Measurements from ENCODE around the gene CSRNP2. TPM values are rescaled to one million over a fixed set of nuclear protein-coding genes. Genes with fewer than 3 reads are reported as not detected.
A peak's percentile ranks its signal among the peaks of the same experiment; 100 is the strongest.

Gene CSRNP2
- total and polyA plus RNA-seq, 2 donors: 15.7 to 22.6 TPM

DNA sequence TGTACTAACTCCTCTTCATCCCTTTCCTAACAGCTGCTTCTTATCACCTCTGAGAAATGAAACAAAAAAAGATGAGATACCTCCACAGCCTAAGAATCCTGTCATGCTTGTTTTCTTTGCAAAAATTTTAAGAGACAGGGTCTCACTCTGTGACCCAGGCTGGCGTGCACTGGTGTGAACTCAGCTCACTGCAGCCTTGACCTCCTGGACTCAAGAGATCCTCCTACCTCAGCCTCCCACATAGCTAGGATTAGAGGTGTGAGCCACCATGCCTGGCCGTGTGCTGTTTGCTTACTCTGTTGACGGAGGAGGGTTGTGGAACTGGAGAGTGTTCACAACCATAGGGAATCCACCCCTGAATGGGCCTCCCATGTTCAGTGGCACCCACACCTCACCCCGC, 16.2 kb downstream of the CSRNP2 start:
- no peaks in the 10 kb centered on the region for H3K4me1 ChIP-seq (ENCODE audit: insufficient read depth)
- WGBS: 85% methylated on average over 4 of the region's 4 CpGs
- H3K27ac ChIP-seq (ENCODE audit: low read depth): no peak overlapping the region
- DNase-seq (ENCODE audit: extremely low spot score): no peak
- no peak overlapping the region for H3K4me3 ChIP-seq (ENCODE audit: low read depth, low read length)
- no peaks in the 10 kb centered on the region for H3K36me3 ChIP-seq (ENCODE audit: insufficient read depth)

DNA sequence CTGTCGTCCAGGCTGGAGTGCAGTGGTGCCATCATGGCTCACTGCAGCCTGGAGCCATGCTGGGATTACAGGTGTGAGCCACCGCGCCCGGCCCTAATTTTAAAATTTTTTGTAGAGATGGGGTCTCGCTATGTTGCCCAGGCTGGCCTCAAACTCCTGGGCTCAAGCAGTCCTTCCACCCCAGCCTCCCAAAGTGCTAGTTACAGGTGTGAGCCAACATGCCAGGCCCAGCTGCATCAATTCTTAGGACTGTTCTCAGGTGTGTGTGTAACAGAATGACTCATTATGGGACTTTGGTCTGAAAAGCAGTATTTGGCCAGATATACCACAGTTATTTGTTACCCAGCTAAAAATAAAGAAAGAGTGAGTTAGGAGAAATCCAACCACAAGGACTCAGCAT, 17.9 kb downstream of the CSRNP2 start:
- no peak for DNase-seq (ENCODE audit: extremely low spot score)
- H3K27ac ChIP-seq (ENCODE audit: low read depth): no peak overlapping the region
- WGBS: 97% methylated on average over 5 of the region's 5 CpGs
- H3K36me3 ChIP-seq (ENCODE audit: insufficient read depth): no peaks in the 10 kb centered on the region
- no peak overlapping the region for H3K4me3 ChIP-seq (ENCODE audit: low read depth, low read length)
- H3K4me1 ChIP-seq (ENCODE audit: insufficient read depth): no peaks in the 10 kb centered on the region

DNA sequence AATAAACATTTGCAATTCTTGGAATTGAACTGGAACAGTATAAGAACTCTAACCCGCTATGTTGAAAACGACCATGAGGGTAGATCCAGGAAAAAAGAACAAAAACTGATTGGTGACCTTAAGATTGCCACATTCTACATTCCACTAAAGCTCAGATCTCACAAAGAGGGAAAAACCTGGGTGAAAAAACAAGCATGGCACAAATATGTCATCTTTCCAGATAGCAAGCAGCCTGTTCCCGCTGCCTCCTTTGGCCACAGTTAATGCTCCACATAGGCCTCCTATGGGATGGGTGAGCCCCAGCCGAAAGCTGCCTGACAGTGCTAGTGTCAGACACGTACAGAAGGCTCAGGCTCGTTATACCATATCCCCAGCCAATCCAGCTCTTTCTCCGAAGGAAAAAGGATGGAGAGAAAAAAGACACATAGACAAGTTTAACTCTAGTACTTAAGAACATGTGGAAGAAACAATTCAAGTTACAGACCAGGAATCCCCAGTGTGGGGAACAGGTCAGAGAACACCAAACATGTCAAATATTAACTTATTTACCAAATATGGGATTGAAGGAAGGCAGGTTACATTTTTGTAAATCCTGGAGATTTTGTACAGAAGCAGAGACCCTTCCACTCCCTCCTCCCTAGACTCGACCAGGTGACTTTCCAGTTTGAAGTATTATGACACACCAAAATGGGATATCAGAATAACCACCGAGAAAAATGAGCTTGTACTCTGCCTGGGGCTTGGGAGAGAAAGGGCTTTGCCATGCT, 20.6 kb downstream of the CSRNP2 start:
- WGBS: 76% methylated on average over 9 of the region's 9 CpGs
- Histone ChIP-seq H3K27ac (ENCODE audit: low read depth) (no peak overlapping the region), H3K4me3 (ENCODE audit: low read depth, low read length) (no peak overlapping the region), H3K4me1 (ENCODE audit: insufficient read depth) (no peaks in the 10 kb centered on the region), H3K36me3 (ENCODE audit: insufficient read depth) (peaks cover 2% of the 10 kb centered on the region)
- DNase-seq (ENCODE audit: extremely low spot score): no peak

DNA sequence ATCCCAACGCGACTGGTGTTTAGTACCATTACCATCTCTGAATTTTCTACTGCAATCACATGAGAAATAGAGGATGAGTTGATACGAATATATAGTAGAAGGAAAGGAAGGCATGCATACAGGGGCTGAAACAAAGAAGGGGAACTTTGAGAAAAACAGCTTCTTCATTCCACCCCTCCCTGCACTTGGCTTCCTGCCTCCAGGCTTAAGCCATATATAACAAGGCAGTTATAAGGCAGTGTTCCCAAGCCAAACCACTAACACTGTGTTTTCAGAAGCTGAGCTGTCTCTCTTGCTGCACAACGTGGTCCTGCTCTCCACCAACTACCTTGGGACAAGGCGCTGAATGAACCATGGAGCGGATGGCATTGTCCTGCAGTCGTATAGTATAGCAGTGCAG, 24.3 kb downstream of the CSRNP2 start:
- no peak for DNase-seq (ENCODE audit: extremely low spot score)
- Histone ChIP-seq H3K36me3 (ENCODE audit: insufficient read depth) (peaks cover 2% of the 10 kb centered on the region), H3K4me3 (ENCODE audit: low read depth, low read length) (no peak overlapping the region), H3K4me1 (ENCODE audit: insufficient read depth) (no peaks in the 10 kb centered on the region), H3K27ac (ENCODE audit: low read depth) (no peak overlapping the region)
- 79% methylated on average over 7 of the region's 7 CpGs for WGBS

DNA sequence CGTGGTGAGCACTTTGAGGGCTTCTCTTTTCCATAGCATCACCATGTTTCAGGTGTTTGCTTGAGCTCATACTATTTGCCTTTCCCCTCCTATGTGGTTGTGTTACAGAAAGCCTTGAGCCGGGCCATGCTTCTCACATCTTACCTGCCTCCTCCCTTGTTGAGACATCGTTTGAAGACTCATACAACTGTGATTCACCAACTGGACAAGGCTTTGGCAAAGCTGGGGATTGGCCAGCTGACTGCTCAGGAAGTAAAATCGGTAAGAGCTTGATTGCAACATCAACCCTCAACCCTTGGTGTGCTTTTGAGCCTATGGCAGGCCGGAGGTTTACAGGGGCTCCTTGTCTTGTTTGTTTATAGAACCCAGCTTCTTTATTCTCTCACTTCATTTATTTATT, 27.2 kb downstream of the CSRNP2 start:
- 82% methylated on average over 5 of the region's 5 CpGs for WGBS
- H3K4me1 ChIP-seq (ENCODE audit: insufficient read depth): no peaks in the 10 kb centered on the region
- no peak overlapping the region for H3K4me3 ChIP-seq (ENCODE audit: low read depth, low read length)
- DNase-seq (ENCODE audit: extremely low spot score): no peak
- H3K36me3 ChIP-seq (ENCODE audit: insufficient read depth): peaks cover 2% of the 10 kb centered on the region
- no peak overlapping the region for H3K27ac ChIP-seq (ENCODE audit: low read depth)

DNA sequence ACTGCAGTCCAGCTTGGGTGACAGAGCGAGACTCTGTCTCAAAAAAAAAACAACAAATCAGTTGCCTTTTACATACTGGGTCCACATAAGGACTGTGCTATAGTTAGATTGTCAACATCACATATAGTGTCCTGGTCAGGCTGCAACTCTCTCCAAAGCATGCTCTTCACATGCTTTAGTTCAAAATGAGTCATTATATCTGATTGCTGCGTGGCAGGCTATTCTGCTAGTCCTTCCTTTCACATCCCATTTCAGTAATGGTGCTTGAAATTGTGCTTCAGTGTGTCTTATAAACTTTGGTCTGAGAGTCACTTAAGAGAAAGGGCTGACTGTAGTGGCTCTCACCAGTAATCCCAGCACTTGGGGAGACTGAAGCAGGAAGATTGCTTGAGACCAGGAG, 28.3 kb downstream of the CSRNP2 start:
- DNase-seq (ENCODE audit: extremely low spot score): no peak
- no peaks in the 10 kb centered on the region for H3K4me1 ChIP-seq (ENCODE audit: insufficient read depth)
- no peak overlapping the region for H3K27ac ChIP-seq (ENCODE audit: low read depth)
- no peak overlapping the region for H3K4me3 ChIP-seq (ENCODE audit: low read depth, low read length)
- peaks cover 2% of the 10 kb centered on the region for H3K36me3 ChIP-seq (ENCODE audit: insufficient read depth)
- 93% methylated on average over 2 of the region's 2 CpGs for WGBS

DNA sequence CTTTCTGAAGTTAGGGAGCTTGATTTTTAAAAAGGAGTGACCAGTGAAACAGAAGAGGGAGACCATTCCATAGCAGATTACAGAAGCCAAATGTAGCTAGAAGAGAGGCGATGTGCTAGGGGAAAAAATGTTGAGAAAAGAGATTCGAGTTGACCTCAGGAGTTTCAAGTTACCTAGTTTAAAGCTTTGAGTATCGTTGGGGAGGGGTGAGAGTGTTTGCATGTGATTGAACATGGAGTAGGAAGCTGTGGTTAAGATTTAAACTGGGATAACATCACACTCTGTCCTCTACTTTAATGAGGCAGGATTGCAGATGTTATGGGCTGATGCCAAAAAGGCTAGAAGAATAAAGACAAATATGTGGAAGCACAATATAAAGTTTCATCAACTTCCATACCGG, 31.6 kb downstream of the CSRNP2 start:
- DNase-seq (ENCODE audit: extremely low spot score): no peak
- no peaks in the 10 kb centered on the region for H3K36me3 ChIP-seq (ENCODE audit: insufficient read depth)
- no peak overlapping the region for H3K4me3 ChIP-seq (ENCODE audit: low read depth, low read length)
- no peaks in the 10 kb centered on the region for H3K4me1 ChIP-seq (ENCODE audit: insufficient read depth)
- no peak overlapping the region for H3K27ac ChIP-seq (ENCODE audit: low read depth)
- WGBS: 67% methylated on average over 4 of the region's 4 CpGs

DNA sequence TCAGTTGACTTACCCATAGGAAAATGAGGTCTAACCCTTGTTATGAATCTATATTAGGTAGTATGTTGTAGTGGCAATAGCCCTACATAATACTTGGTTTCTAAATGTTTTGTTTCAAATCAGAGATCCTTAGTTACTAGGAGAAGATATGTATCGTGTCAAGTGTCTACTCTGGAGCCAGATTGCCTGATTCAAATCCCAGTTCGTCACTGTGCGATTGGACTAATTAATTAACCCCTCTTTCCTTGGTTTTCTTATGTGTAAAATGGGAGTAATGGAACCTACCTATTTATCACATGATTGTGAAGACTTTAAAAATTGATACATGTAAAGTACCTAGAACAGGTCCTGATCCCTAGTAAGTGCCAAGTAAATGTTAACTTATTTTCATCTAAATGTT, 33.9 kb downstream of the CSRNP2 start:
- DNase-seq (ENCODE audit: extremely low spot score): no peak
- Histone ChIP-seq H3K4me1 (ENCODE audit: insufficient read depth) (no peaks in the 10 kb centered on the region), H3K27ac (ENCODE audit: low read depth) (no peak overlapping the region), H3K36me3 (ENCODE audit: insufficient read depth) (no peaks in the 10 kb centered on the region), H3K4me3 (ENCODE audit: low read depth, low read length) (no peak overlapping the region)
- WGBS: 73% methylated on average over 3 of the region's 3 CpGs

DNA sequence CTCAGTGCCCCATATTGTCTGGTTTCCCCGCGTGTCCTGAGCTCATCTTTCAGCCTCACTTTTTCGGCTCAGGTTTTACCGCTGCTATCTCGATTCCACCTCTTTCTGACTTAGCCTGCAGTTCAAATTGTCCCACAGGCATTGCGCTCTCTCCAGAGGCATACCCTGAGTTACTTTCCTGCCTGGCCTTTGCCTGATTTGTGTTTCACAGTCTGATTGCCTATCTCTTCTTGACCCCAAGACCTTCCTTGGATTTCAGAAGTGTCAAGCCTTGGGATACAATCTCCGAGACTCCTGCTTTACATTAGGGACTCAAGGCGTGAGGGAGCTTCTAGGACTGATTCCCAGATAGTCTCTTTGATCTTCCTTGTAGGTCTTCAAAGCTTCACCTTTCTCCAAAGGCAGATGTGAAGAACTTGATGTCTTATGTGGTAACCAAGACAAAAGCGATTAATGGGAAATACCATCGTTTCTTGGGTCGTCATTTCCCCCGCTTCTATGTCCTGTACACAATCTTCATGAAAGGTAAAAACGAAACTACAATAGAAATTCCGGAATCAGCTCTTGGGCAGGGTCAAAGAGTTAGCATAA, 34.6 kb downstream of the CSRNP2 start:
- Histone ChIP-seq H3K36me3 (ENCODE audit: insufficient read depth) (no peaks in the 10 kb centered on the region), H3K4me1 (ENCODE audit: insufficient read depth) (no peaks in the 10 kb centered on the region), H3K4me3 (ENCODE audit: low read depth, low read length) (peak overlapping the region; percentile 63), H3K27ac (ENCODE audit: low read depth) (peak overlapping the region; percentile 63)
- no peak for DNase-seq (ENCODE audit: extremely low spot score)
- 27% methylated on average over 14 of the region's 14 CpGs for WGBS

DNA sequence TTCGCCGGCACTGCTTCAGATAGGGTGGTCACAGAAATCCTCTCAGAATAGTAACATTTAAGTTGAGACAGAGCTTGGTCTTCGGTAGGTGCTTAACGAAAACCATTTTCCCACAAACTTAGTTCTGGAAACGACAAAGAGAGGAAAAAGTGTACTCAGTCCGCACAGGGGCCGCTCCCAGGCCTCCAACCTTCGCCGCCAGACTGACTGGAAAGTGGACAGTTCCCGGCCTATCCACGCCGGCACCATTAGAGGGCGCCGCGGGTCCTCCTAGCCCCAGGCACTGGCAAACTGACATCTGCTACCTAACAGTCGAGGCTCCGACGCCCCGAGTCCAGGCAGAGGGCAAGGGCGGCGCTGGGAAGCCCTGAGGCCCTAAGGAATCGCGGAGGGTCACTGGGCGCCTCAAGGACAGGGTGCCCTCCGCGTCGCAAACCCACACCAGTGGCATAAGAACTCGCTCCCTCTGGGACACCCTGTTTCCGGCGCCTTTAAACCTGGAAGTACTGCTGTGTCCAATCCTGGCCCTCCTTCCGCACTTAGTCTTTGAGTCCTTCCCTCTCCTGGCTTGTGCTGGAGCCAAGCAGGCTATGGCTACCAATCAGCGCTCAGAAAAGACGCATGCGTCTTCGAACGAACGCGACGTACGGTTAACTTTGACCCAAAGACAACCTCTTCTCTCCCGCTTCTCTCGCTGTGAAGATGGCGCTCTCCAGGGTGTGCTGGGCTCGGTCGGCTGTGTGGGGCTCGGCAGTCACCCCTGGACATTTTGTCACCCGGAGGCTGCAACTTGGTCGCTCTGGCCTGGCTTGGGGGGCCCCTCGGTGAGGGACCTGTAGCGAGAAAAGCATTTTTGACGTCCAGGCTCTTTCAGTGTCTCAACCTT, 35.5 kb downstream of the CSRNP2 start, which contains the start of gene LETMD1:
TSS of gene LETMD1 (plus strand) at position 673 of the 886 bp plus-strand sequence. CDS start at position 703, 30 bp downstream.
- no peaks in the 10 kb centered on the region for H3K36me3 ChIP-seq (ENCODE audit: insufficient read depth)
- peak within 1 kb of the TSS; percentile 95 for H3K27ac ChIP-seq (ENCODE audit: low read depth)
- WGBS: 3% methylated on average over 51 of the region's 51 CpGs
- no peaks in the 10 kb centered on the region for H3K4me1 ChIP-seq (ENCODE audit: insufficient read depth)
- DNase-seq (ENCODE audit: extremely low spot score): peak; percentile 96
- H3K4me3 ChIP-seq (ENCODE audit: low read depth, low read length): peak within 1 kb of the TSS; percentile 63

DNA sequence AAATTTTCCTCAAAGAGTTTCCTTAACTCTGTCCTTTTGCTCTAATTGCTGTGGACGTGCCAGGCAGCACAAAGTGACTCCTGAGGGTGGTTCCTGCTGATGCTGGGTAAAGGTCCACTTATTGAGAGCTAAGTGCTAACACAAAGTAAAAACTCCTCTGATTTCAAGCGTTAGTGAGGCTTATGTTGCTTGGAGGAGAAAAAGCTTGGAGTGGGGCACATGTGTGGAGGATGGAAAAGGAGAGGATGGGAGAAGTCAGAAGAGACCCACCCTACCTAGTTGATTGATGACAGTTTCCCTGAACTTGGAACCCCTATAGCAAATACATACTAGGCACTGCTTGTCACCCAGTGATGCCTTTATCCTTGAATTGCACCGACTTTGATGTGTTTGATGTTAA, 47.1 kb downstream of the CSRNP2 start:
- Histone ChIP-seq H3K4me3 (ENCODE audit: low read depth, low read length) (no peak overlapping the region), H3K36me3 (ENCODE audit: insufficient read depth) (no peaks in the 10 kb centered on the region), H3K27ac (ENCODE audit: low read depth) (no peak overlapping the region), H3K4me1 (ENCODE audit: insufficient read depth) (no peaks in the 10 kb centered on the region)
- no peak for DNase-seq (ENCODE audit: extremely low spot score)
- 69% methylated on average over 3 of the region's 3 CpGs for WGBS

DNA sequence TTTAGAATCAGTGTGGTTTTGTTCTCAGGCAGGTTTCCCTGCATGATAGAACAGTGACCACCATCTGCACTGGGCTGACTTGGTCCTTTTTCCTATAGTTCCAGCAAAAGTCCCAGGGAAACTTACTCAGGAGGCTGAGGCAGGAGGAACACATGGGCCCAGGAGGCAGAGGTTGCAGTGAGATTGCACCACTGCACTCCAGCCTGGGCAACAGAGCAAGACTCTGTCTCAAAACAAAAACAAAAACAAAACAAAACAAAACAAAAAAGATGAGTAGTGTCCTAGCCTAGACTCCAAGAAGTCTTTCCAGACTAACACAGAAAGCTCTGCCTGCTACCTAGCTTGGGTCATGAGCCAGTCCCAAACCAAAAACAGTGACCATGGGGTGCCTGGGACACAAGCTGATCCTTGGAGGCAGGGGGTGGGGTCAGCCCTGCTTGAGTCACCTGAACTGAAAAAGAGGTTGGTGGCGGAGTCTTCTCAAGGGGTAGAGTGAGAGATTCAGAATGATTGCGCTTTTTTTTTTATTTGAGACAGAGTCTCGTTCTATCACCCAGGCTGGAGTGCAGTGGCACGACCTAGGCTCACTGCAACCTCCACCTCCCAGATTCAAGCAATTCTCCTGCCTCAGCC, 49.8 kb downstream of the CSRNP2 start:
- no peak overlapping the region for H3K27ac ChIP-seq (ENCODE audit: low read depth)
- WGBS: 91% methylated on average over 4 of the region's 4 CpGs
- H3K36me3 ChIP-seq (ENCODE audit: insufficient read depth): no peaks in the 10 kb centered on the region
- DNase-seq (ENCODE audit: extremely low spot score): no peak
- no peak overlapping the region for H3K4me3 ChIP-seq (ENCODE audit: low read depth, low read length)
- H3K4me1 ChIP-seq (ENCODE audit: insufficient read depth): no peaks in the 10 kb centered on the region

DNA sequence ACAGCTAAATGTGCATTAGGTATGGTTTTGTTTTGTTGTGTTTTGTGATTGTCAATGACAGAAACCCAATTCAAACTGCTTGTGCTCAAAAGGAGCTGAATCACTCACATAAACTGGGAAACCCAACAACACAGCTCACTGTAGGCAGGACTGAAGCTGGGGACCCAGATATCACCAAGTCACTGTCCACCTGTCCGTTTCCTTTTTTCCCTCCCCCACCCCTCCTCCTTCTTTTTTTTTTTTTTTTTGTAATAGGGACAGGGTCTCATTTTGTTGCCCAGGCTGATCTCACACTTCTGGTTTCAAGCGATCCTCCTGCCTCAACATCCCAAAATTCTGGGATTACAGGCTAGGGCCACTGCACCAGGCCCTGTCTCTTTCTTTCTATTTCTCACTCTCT, 50.3 kb downstream of the CSRNP2 start:
- Histone ChIP-seq H3K36me3 (ENCODE audit: insufficient read depth) (no peaks in the 10 kb centered on the region), H3K4me3 (ENCODE audit: low read depth, low read length) (no peak overlapping the region), H3K27ac (ENCODE audit: low read depth) (no peak overlapping the region), H3K4me1 (ENCODE audit: insufficient read depth) (no peaks in the 10 kb centered on the region)
- 76% methylated on average over 2 of the region's 2 CpGs for WGBS
- no peak for DNase-seq (ENCODE audit: extremely low spot score)

All from urinary bladder (tissue), 4 donors.